ENCODE measurements around the gene PIWIL1. TPM values are rescaled to one million over a fixed set of nuclear protein-coding genes. Genes with fewer than 3 reads are reported as not detected.
A peak's percentile ranks its signal among the peaks of the same experiment; 100 is the strongest.

The PIWIL1 gene
- total and polyA plus RNA-seq, 2 experiments from 2014 or later, result not detected

DNA sequence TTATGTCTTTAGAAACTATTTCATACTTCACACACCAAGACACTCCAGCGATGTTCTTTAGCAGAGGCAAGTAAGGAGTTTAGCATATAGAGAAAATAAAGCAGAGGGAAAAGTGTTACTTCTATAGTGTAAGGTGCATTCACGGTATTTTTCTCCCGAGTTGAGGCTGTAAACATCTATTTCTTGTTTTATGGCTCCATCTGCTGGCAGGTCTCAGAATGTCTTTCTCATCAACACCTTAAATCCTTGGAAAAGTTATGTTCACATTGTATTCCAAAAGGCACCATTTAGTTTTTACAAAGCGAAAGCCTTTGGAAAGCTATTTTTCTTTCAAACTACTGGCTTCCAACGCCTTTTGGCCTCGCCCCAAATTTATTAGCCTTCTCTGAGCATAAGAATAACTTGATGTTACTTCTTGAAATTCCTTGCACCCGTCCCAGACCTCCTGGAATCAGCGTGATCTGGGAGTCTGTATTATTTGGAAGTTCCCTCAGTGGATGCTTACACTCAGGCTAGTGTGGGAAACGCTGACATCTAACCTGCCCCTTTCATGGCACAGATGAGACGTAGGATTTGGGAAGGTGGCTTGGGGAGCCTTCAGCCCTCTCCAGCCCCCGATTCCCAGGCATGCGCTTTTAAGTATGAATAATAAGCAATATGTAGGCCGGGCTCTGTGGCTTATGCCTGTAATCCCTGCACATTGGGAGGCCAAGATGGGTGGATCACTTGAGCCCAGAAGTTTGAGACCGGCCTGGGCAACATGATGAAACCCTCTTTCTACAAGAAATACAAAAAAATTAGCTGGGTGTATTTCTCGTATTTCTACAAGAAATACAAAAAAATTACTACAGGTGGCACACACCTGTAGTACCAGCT lies 1.9 kb upstream of the PIWIL1 start:
- Histone ChIP-seq H3K4me2 (no peak overlapping the region), H3K27me3 (ENCODE audit: insufficient read depth) (no peaks in the 10 kb centered on the region), H4K20me1 (replicated peaks; ENCODE audit: insufficient read depth) (no peaks in the 10 kb centered on the region), H2AFZ (no peak overlapping the region), H3K4me1 (ENCODE audit: insufficient read depth) (no peaks in the 10 kb centered on the region), H3K36me3 (ENCODE audit: insufficient read depth) (no peaks in the 10 kb centered on the region), H3K9me2 (ENCODE audit: insufficient read depth) (no peaks in the 10 kb centered on the region), H3F3A (replicated peaks; ENCODE audit: low read depth) (no peaks in the 10 kb centered on the region), H3K79me2 (replicated peaks; ENCODE audit: insufficient read depth) (no peaks in the 10 kb centered on the region), H3K4me3 (no peak overlapping the region), H3K27ac (ENCODE audit: low read depth) (no peak overlapping the region)
- no peak overlapping the region for H3K27ac Mint-ChIP-seq
- H3K27me3 Mint-ChIP-seq (ENCODE audit: insufficient read depth, low read depth, poor library complexity), result peaks cover 15% of the 10 kb centered on the region
- peaks cover 81% of the 10 kb centered on the region for H3K9me3 Mint-ChIP-seq
- no peaks in the 10 kb centered on the region for H3K4me1 Mint-ChIP-seq
- ATAC-seq, result no peak
- H3K36me3 Mint-ChIP-seq (ENCODE audit: low read depth), result peaks cover 51% of the 10 kb centered on the region
- no peak overlapping the region for H3K4me3 Mint-ChIP-seq
- no peak for TF ChIP-seq NANOG (IDR thresholded peaks at IDR 0.05; ENCODE audit: borderline replicate concordance)
- TF ChIP-seq, protein P1, sequence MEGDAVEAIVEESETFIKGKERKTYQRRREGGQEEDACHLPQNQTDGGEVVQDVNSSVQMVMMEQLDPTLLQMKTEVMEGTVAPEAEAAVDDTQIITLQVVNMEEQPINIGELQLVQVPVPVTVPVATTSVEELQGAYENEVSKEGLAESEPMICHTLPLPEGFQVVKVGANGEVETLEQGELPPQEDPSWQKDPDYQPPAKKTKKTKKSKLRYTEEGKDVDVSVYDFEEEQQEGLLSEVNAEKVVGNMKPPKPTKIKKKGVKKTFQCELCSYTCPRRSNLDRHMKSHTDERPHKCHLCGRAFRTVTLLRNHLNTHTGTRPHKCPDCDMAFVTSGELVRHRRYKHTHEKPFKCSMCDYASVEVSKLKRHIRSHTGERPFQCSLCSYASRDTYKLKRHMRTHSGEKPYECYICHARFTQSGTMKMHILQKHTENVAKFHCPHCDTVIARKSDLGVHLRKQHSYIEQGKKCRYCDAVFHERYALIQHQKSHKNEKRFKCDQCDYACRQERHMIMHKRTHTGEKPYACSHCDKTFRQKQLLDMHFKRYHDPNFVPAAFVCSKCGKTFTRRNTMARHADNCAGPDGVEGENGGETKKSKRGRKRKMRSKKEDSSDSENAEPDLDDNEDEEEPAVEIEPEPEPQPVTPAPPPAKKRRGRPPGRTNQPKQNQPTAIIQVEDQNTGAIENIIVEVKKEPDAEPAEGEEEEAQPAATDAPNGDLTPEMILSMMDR (conservative IDR thresholded peaks at IDR 0.05; ENCODE audit: low read depth in 2 of 2), result peak; percentile 67 to 75
- peak; percentile 74 for DNase-seq (ENCODE audit: low spot score)

DNA sequence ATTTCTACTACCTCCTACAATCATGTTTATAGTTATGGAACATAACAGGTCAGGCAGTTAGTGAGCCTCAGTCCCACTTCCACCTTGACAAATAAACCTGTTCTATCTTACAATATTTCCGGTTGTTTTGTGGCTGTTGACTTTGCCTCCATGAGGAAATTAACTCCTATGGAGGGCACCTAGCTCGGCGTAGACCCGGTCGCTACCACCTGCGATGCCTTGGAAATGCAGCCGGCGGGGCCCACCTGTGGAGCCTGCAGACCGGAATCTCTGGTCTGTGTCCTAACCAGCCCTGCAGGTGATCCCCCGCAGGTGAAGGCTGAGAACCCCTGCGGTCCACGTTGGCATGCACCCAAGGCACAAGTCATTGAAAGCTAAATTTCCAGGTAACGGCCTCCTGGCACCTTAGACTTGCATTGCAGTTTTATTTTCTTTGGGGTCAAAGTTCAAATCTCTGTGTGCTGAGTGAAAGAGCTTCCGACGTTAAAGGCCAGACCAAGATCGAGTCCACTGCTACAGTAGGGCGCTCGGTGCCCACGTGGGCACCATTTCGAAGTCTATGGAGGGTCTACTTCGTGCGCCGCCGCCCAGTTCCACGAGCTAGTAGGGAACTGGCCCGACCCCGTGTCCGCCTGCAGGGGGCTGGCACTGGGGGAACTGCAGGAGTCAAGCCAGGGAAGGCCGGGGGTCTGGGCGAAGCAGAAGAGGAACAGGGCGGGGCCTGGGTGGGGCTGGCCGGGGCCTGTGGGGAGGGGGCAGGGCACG lies 782 bp upstream of the PIWIL1 start:
- H3K27ac ChIP-seq (ENCODE audit: low read depth), result no peak overlapping the region
- TF ChIP-seq, protein P1 (conservative IDR thresholded peaks at IDR 0.05; ENCODE audit: low read depth in 2 of 2), result no peak
- TF ChIP-seq JUNB (IDR thresholded peaks at IDR 0.05; ENCODE audit: unreplicated experiment) (no peak), STAT1 (IDR thresholded peaks at IDR 0.05; ENCODE audit: unreplicated experiment) (no peak), NANOG (IDR thresholded peaks at IDR 0.05; ENCODE audit: borderline replicate concordance) (no peak), POLR2AphosphoS5 (IDR thresholded peaks at IDR 0.05; ENCODE audit: low read depth) (no peak)
- TF ChIP-seq, protein P2, sequence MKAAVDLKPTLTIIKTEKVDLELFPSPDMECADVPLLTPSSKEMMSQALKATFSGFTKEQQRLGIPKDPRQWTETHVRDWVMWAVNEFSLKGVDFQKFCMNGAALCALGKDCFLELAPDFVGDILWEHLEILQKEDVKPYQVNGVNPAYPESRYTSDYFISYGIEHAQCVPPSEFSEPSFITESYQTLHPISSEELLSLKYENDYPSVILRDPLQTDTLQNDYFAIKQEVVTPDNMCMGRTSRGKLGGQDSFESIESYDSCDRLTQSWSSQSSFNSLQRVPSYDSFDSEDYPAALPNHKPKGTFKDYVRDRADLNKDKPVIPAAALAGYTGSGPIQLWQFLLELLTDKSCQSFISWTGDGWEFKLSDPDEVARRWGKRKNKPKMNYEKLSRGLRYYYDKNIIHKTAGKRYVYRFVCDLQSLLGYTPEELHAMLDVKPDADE (IDR thresholded peaks at IDR 0.05), result no peak
- TF ChIP-seq, protein P3, sequence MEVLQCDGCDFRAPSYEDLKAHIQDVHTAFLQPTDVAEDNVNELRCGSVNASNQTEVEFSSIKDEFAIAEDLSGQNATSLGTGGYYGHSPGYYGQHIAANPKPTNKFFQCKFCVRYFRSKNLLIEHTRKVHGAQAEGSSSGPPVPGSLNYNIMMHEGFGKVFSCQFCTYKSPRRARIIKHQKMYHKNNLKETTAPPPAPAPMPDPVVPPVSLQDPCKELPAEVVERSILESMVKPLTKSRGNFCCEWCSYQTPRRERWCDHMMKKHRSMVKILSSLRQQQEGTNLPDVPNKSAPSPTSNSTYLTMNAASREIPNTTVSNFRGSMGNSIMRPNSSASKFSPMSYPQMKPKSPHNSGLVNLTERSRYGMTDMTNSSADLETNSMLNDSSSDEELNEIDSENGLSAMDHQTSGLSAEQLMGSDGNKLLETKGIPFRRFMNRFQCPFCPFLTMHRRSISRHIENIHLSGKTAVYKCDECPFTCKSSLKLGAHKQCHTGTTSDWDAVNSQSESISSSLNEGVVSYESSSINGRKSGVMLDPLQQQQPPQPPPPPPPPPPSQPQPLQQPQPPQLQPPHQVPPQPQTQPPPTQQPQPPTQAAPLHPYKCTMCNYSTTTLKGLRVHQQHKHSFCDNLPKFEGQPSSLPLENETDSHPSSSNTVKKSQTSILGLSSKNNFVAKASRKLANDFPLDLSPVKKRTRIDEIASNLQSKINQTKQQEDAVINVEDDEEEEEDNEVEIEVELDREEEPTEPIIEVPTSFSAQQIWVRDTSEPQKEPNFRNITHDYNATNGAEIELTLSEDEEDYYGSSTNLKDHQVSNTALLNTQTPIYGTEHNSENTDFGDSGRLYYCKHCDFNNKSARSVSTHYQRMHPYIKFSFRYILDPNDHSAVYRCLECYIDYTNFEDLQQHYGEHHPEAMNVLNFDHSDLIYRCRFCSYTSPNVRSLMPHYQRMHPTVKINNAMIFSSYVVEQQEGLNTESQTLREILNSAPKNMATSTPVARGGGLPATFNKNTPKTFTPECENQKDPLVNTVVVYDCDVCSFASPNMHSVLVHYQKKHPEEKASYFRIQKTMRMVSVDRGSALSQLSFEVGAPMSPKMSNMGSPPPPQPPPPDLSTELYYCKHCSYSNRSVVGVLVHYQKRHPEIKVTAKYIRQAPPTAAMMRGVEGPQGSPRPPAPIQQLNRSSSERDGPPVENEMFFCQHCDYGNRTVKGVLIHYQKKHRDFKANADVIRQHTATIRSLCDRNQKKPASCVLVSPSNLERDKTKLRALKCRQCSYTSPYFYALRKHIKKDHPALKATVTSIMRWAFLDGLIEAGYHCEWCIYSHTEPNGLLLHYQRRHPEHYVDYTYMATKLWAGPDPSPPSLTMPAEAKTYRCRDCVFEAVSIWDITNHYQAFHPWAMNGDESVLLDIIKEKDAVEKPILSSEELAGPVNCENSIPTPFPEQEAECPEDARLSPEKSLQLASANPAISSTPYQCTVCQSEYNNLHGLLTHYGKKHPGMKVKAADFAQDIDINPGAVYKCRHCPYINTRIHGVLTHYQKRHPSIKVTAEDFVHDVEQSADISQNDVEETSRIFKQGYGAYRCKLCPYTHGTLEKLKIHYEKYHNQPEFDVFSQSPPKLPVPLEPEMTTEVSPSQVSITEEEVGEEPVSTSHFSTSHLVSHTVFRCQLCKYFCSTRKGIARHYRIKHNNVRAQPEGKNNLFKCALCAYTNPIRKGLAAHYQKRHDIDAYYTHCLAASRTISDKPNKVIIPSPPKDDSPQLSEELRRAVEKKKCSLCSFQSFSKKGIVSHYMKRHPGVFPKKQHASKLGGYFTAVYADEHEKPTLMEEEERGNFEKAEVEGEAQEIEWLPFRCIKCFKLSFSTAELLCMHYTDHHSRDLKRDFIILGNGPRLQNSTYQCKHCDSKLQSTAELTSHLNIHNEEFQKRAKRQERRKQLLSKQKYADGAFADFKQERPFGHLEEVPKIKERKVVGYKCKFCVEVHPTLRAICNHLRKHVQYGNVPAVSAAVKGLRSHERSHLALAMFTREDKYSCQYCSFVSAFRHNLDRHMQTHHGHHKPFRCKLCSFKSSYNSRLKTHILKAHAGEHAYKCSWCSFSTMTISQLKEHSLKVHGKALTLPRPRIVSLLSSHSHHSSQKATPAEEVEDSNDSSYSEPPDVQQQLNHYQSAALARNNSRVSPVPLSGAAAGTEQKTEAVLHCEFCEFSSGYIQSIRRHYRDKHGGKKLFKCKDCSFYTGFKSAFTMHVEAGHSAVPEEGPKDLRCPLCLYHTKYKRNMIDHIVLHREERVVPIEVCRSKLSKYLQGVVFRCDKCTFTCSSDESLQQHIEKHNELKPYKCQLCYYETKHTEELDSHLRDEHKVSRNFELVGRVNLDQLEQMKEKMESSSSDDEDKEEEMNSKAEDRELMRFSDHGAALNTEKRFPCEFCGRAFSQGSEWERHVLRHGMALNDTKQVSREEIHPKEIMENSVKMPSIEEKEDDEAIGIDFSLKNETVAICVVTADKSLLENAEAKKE (CRISPR knock-in tag; IDR thresholded peaks at IDR 0.05), result no peak

More for the DNA sequence above, 782 bp upstream of the PIWIL1 start:
- Histone ChIP-seq H3K4me3 (no peak overlapping the region), H3K27me3 (ENCODE audit: insufficient read depth) (no peaks in the 10 kb centered on the region), H4K20me1 (replicated peaks; ENCODE audit: insufficient read depth) (no peaks in the 10 kb centered on the region), H3K4me1 (ENCODE audit: insufficient read depth) (no peaks in the 10 kb centered on the region), H3K4me2 (no peak overlapping the region), H2AFZ (no peak overlapping the region), H3F3A (replicated peaks; ENCODE audit: low read depth) (no peaks in the 10 kb centered on the region), H3K79me2 (replicated peaks; ENCODE audit: insufficient read depth) (no peaks in the 10 kb centered on the region), H3K36me3 (ENCODE audit: insufficient read depth) (no peaks in the 10 kb centered on the region), H3K9me2 (ENCODE audit: insufficient read depth) (no peaks in the 10 kb centered on the region)
- DNase-seq (ENCODE audit: low spot score) (no peak), ATAC-seq (no peak)
- Mint-ChIP-seq H3K27me3 (ENCODE audit: insufficient read depth, low read depth, poor library complexity) (peaks cover 15% of the 10 kb centered on the region), H3K27ac (no peak overlapping the region), H3K4me1 (no peaks in the 10 kb centered on the region), H3K9me3 (peaks cover 81% of the 10 kb centered on the region), H3K4me3 (no peak overlapping the region), H3K36me3 (ENCODE audit: low read depth) (peaks cover 52% of the 10 kb centered on the region)
